VCaP (cell line): ENCODE results near the gene CBFB.

Experiments
- H3K27ac ChIP-seq: fragments of 450-650 bp; 2 replicates; pipeline ENCODE4 v1.5.1; 2017
- CTCF ChIP-seq: fragments of 450-650 bp; conservative IDR thresholded peaks from 2 replicates; pipeline ENCODE4 v1.5.1; 2017; ENCODE audit warnings: mild to moderate bottlenecking, moderate library complexity

The CBFB gene

GRCh38 chr16:67142342-67142741 is 113.4 kb downstream of the CBFB start:
- no peak overlapping the region for H3K27ac ChIP-seq
- TF ChIP-seq CTCF, result no peak

- no peak overlapping the region for H3K27ac ChIP-seq
- TF ChIP-seq CTCF, result no peak
Observed at GRCh38 chr16:67144943-67145342, 116.0 kb downstream of the CBFB start.

GRCh38 chr16:67145746-67146145 is 116.8 kb downstream of the CBFB start:
- TF ChIP-seq CTCF, result no peak
- no peak overlapping the region for H3K27ac ChIP-seq

GRCh38 chr16:67146523-67147357 is 117.8 kb downstream of the CBFB start:
- no peak for TF ChIP-seq CTCF
- no peak overlapping the region for H3K27ac ChIP-seq

GRCh38 chr16:67147437-67148140 is 118.6 kb downstream of the CBFB start:
- no peak overlapping the region for H3K27ac ChIP-seq
- TF ChIP-seq CTCF, result no peak

- no peak for TF ChIP-seq CTCF
- no peak overlapping the region for H3K27ac ChIP-seq
Observed at GRCh38 chr16:67148221-67148620, 119.3 kb downstream of the CBFB start.

GRCh38 chr16:67148656-67149275 is 119.8 kb downstream of the CBFB start:
- no peak overlapping the region for H3K27ac ChIP-seq
- no peak for TF ChIP-seq CTCF
